ENCODE data around the gene SEC62.

DNA sequence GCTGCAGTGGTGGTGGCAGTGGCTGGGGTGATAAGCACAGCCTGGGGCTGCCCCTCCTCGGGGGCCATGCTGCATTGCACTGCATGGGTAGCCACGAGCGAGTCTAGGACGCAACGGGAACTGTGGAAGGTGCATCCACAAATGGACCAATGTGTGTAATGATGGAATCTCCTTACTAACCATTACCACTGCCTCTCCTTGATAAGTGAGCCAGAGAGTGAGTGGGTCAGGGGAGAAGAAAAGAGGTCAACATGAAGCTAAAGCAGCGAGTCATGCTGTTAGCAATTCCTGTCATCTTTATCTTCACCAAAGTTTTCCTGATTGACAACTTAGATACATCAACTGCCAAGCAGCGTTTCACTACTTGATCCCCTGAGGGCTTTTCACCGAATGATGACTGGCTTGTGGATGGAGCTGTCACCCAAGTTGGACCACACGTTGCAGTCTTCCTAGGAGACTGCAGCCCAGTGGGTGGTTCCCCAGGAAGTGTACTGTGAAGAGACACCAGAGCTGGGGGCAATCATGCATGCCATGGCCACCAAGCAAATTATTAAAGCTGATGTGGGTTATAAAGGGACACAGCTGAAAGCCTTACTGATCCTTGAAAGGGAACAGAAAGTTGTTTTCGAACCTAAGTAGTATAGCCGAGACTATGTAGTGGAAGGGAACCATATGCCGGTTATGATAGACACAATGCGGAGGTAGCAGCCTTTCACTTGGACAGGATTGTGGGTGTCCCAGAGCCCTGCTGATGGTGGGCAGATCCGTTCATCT lies 34.7 kb upstream of the SEC62 start:
- TF ChIP-seq CTCF (IDR thresholded peaks at IDR 0.05) (no peak), POLR2AphosphoS5 (IDR thresholded peaks at IDR 0.05) (no peak), POLR2A (IDR thresholded peaks at IDR 0.05) (no peak), EP300 (IDR thresholded peaks at IDR 0.05) (no peak)

All from suprapubic skin (tissue), 4 donors.